Inflammatory macrophage (primary cell): ENCODE results near the gene C7orf25.
A peak's percentile ranks its signal among the peaks of the same experiment; 100 is the strongest.

Experiments used
- DNase-seq, 2 donors: peaks; one replicate each; pipeline ENCODE4 v3.0.0-alpha.2; 2020 to 2022
- total RNA-seq, 18 experiments: gene quantifications; one replicate each; lab custom pipeline; 2026; ENCODE audit warnings: mixed read lengths in 6 of 18, inconsistent platforms in 2 of 18; lab: John Stamatoyannopoulos, UW

C7orf25 gene
- total RNA-seq = 0.04 to 0.49 (median 0.13) reads per million in 18 experiments

GRCh38 chr7:42911454-42912447 lies at the start of gene C7orf25:
TSS of gene C7orf25 (minus strand) at chr7:42912070. CDS start at chr7:42910900, 1,170 bp downstream.
- DNase-seq = peak; percentile 90 to 94

GRCh38 chr7:42961170-42961569 lies 49.3 kb upstream of the C7orf25 start:
- DNase-seq = peak; percentile 9 to 53

GRCh38 chr7:42960762-42961161 lies 48.9 kb upstream of the C7orf25 start:
- no peak for DNase-seq

- DNase-seq = no peak
Observed at GRCh38 chr7:42959549-42959948, 47.7 kb upstream of the C7orf25 start.

- no peak for DNase-seq
Observed at GRCh38 chr7:42956062-42956461, 44.2 kb upstream of the C7orf25 start.

- DNase-seq = peak; percentile 85 to 88
Observed at GRCh38 chr7:42953994-42954393, 42.1 kb upstream of the C7orf25 start.

- DNase-seq = no peak
Observed at GRCh38 chr7:42952328-42952727, 40.5 kb upstream of the C7orf25 start.

- DNase-seq = no peak
Observed at GRCh38 chr7:42950417-42950816, 38.5 kb upstream of the C7orf25 start.

GRCh38 chr7:42947521-42947920 lies 35.7 kb upstream of the C7orf25 start:
- DNase-seq = no peak

- peak; percentile 58 to 81 for DNase-seq
Observed at GRCh38 chr7:42946627-42946950, 34.7 kb upstream of the C7orf25 start.

- peak; percentile 59 to 71 for DNase-seq
Observed at GRCh38 chr7:42945821-42946626, 34.2 kb upstream of the C7orf25 start.

- DNase-seq = peak; percentile 76 to 85
Observed at GRCh38 chr7:42940985-42941847, 29.3 kb upstream of the C7orf25 start.

GRCh38 chr7:42939457-42940240 lies 27.8 kb upstream of the C7orf25 start:
- no peak for DNase-seq

GRCh38 chr7:42935861-42936260 lies 24.0 kb upstream of the C7orf25 start:
- no peak for DNase-seq

- no peak for DNase-seq
Observed at GRCh38 chr7:42934291-42934690, 22.4 kb upstream of the C7orf25 start.

GRCh38 chr7:42932811-42933591 lies 21.1 kb upstream of the C7orf25 start:
- DNase-seq = peak; percentile 4 to 18

GRCh38 chr7:42931834-42932651 lies 20.2 kb upstream of the C7orf25 start, which contains the start of the genes MRPL32 and PSMA2:
TSS of gene MRPL32 (plus strand) at chr7:42932376. CDS start at chr7:42932387, 11 bp downstream.
TSS of gene PSMA2 (minus strand) at chr7:42932174. CDS start at chr7:42932158, 16 bp downstream.
- peak; percentile 98 for DNase-seq

- peak; percentile 3 to 14 for DNase-seq
Observed at GRCh38 chr7:42931447-42931833, 19.6 kb upstream of the C7orf25 start.

GRCh38 chr7:42930889-42931288 lies 19.0 kb upstream of the C7orf25 start:
- no peak for DNase-seq

- DNase-seq = no peak
Observed at GRCh38 chr7:42929449-42929848, 17.6 kb upstream of the C7orf25 start.
